Body of pancreas (tissue), 4 donors: Measurements from ENCODE around the gene DHX8.
"Not testable (repeated sequence)": the region's sequence is repeated elsewhere in the genome, so short reads cannot be mapped to it uniquely, and the experiment has no call there.

Source experiments
- CTCF ChIP-seq, 7 experiments: fragments of 450-650 bp in 4 of 7; fragments of 200-600 bp in 3 of 7; sonication (generic) in 3 of 7; IDR thresholded peaks; one replicate each; pipeline ENCODE4 v1.5.1; 2016 to 2019; ENCODE audit warnings: antibody characterized with exemption in 7 of 7
- POLR2A ChIP-seq, 3 donors: fragments of 450-650 bp; IDR thresholded peaks; one replicate each; pipeline ENCODE4 v1.6.1; 2016; ENCODE audit warnings: antibody characterized with exemption in 3 of 3, mild to moderate bottlenecking in 2 of 3

- not testable (repeated sequence) for TF ChIP-seq POLR2A, CTCF (IDR thresholded peaks at IDR 0.05)
Observed at GRCh38 chr17:43509440-43509839, 25.7 kb downstream of the DHX8 start.
